ENCODE data around the gene STARD8.

The STARD8 gene

DNA sequence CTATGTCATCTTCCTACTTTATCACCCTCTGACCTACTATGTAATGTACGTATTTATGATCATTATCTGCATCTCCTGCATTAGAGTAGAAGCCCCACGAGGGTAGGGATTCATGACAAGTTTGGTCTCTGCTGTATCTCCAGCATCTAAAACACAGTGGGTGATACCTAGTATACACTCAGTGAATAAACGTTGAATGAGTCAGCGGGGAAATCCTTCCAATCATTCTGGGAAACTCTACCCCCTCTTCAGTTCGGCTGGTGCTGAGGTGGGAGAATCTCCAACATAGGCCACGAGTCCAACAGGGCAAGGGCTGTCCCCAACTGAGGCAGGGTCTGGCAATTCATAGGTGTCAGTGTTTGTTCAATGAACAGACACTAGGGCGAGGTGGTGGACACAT lies 106.9 kb downstream of the STARD8 start:
- no peak for DNase-seq
- ChIA-PET POLR2A (no interaction called here), CTCF (no interaction called here)
- H3K9me3 ChIP-seq (ENCODE audit: control extremely low read depth in 1 of 5, control insufficient read depth in 4 of 5, insufficient read depth in 2 of 5, low read depth in 1 of 5, low read length in 4 of 5) = peaks cover 0 to 2% (median 0%) of the 10 kb centered on the region in 5 experiments
- no peaks in the 10 kb centered on the region for H3K36me3 ChIP-seq (ENCODE audit: control insufficient read depth in 4 of 4, insufficient read depth in 4 of 4, low read length in 3 of 4)
- no peak overlapping the region for H3K4me3 ChIP-seq (ENCODE audit: control insufficient read depth in 1 of 7, extremely low read depth in 1 of 7, insufficient read depth in 4 of 7, low read depth in 2 of 7, low read length in 6 of 7)
- peaks cover 0 to 9% (median 0%) of the 10 kb centered on the region in 5 experiments for H3K27me3 ChIP-seq (replicated peaks in 2 of 5; ENCODE audit: control insufficient read depth in 4 of 5, insufficient read depth in 5 of 5, low read length in 4 of 5)
- H3K4me1 ChIP-seq (ENCODE audit: control extremely low read depth in 1 of 4, control insufficient read depth in 4 of 4, insufficient read depth in 4 of 4, low read length in 3 of 4) = no peaks in the 10 kb centered on the region
- WGBS (ENCODE audit: insufficient coverage) = 65% methylated on average over 4 of the region's 7 CpGs
- no peak overlapping the region for H3K27ac ChIP-seq (ENCODE audit: insufficient read depth in 1 of 2, low read depth in 1 of 2, low read length in 2 of 2, poor library complexity in 1 of 2, severe bottlenecking in 2 of 2)

DNA sequence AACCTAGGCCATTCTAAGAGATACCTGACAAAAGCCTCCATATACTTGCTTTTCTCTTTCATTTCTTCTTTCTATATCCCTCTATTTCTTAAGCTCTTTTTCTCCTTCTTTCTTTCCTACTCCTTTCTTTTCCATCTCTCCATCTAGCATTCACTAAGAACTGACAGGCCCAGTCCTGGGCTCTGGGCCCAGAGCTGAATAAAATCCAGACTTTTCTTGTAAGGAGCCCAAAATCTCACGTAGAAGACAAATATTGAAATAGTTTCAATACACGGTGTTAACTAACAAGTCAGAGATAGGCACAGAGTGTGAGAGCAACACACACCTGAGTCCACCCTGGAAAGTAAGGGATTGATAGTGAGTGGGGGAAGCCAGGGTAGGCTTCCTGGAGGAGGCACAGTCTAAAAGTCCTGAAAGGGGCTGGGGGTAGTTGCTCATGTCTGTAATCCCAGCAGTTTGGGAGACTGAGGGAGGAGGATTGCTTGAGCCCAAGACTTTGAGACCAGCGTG lies 108.2 kb downstream of the STARD8 start:
- 89% methylated on average over 2 of the region's 3 CpGs for WGBS (ENCODE audit: insufficient coverage)
- Histone ChIP-seq H3K27ac (ENCODE audit: insufficient read depth in 1 of 2, low read depth in 1 of 2, low read length in 2 of 2, poor library complexity in 1 of 2, severe bottlenecking in 2 of 2) (no peak overlapping the region), H3K4me3 (ENCODE audit: control insufficient read depth in 1 of 7, extremely low read depth in 1 of 7, insufficient read depth in 4 of 7, low read depth in 2 of 7, low read length in 6 of 7) (no peak overlapping the region), H3K9me3 (ENCODE audit: control extremely low read depth in 1 of 5, control insufficient read depth in 4 of 5, insufficient read depth in 2 of 5, low read depth in 1 of 5, low read length in 4 of 5) (peaks cover 0 to 2% (median 0%) of the 10 kb centered on the region in 5 experiments), H3K36me3 (ENCODE audit: control insufficient read depth in 4 of 4, insufficient read depth in 4 of 4, low read length in 3 of 4) (no peaks in the 10 kb centered on the region), H3K4me1 (ENCODE audit: control extremely low read depth in 1 of 4, control insufficient read depth in 4 of 4, insufficient read depth in 4 of 4, low read length in 3 of 4) (no peaks in the 10 kb centered on the region), H3K27me3 (replicated peaks in 2 of 5; ENCODE audit: control insufficient read depth in 4 of 5, insufficient read depth in 5 of 5, low read length in 4 of 5) (peaks cover 0 to 9% (median 0%) of the 10 kb centered on the region in 5 experiments)
- no peak for DNase-seq
- CTCF ChIA-PET = no interaction called here
- POLR2A ChIA-PET = interaction anchor here (0.6 kb wide), 1 partner anchor 59 kb away, joined by 3 read pairs; no protein-coding TSS in a partner anchor

DNA sequence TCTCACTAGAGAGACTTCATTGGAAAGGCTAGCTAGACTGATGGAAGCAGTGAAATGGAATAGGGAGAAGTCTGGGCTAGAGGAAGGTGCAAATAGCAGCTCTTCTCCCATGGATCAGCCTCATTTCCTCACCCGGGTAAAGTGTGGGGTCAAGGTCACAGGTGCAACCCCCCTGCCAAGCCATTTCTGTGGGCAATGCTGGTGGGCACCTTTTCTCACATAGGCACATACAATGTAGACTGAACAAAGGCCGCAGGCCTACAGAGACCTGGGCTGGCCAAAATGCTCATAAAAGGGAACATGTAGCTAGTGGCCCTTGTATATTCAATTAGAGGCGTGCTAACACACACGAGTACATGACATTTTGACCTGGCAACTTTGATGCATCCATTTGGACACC lies 109.9 kb downstream of the STARD8 start:
- peaks cover 0 to 5% (median 0%) of the 10 kb centered on the region in 5 experiments for H3K27me3 ChIP-seq (replicated peaks in 2 of 5; ENCODE audit: control insufficient read depth in 4 of 5, insufficient read depth in 5 of 5, low read length in 4 of 5)
- no peak overlapping the region for H3K27ac ChIP-seq (ENCODE audit: insufficient read depth in 1 of 2, low read depth in 1 of 2, low read length in 2 of 2, poor library complexity in 1 of 2, severe bottlenecking in 2 of 2)
- H3K4me3 ChIP-seq (ENCODE audit: control insufficient read depth in 1 of 7, extremely low read depth in 1 of 7, insufficient read depth in 4 of 7, low read depth in 2 of 7, low read length in 6 of 7) = no peak overlapping the region
- POLR2A ChIA-PET = no interaction called here
- CTCF ChIA-PET = no interaction called here
- 100% methylated on average over 3 of the region's 4 CpGs for WGBS (ENCODE audit: insufficient coverage)
- H3K9me3 ChIP-seq (ENCODE audit: control extremely low read depth in 1 of 5, control insufficient read depth in 4 of 5, insufficient read depth in 2 of 5, low read depth in 1 of 5, low read length in 4 of 5) = peaks cover 0 to 2% (median 0%) of the 10 kb centered on the region in 5 experiments
- no peak for DNase-seq
- no peaks in the 10 kb centered on the region for H3K4me1 ChIP-seq (ENCODE audit: control extremely low read depth in 1 of 4, control insufficient read depth in 4 of 4, insufficient read depth in 4 of 4, low read length in 3 of 4)
- no peaks in the 10 kb centered on the region for H3K36me3 ChIP-seq (ENCODE audit: control insufficient read depth in 4 of 4, insufficient read depth in 4 of 4, low read length in 3 of 4)

DNA sequence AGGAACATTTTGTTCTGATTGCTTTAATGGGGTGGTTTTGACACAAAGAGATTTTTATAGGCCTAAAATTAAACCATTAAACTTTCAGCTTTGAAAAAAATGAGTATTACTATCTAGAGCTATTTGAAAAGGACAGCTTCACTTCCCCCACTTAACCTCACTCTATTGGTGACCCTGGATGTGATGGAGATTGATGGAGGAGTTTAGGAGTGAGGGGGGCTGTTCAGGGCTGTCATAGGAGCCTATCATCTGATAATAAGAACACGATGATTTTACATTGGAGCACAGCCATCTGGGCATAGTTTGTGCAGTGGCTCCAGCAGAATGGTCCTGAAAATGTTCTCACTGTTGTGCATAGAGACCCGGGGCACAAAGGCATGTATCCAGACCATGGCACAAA lies 110.3 kb downstream of the STARD8 start:
- no peaks in the 10 kb centered on the region for H3K4me1 ChIP-seq (ENCODE audit: control extremely low read depth in 1 of 4, control insufficient read depth in 4 of 4, insufficient read depth in 4 of 4, low read length in 3 of 4)
- ChIA-PET CTCF (no interaction called here), POLR2A (no interaction called here)
- no peak overlapping the region for H3K27ac ChIP-seq (ENCODE audit: insufficient read depth in 1 of 2, low read depth in 1 of 2, low read length in 2 of 2, poor library complexity in 1 of 2, severe bottlenecking in 2 of 2)
- H3K27me3 ChIP-seq (replicated peaks in 2 of 5; ENCODE audit: control insufficient read depth in 4 of 5, insufficient read depth in 5 of 5, low read length in 4 of 5) = peaks cover 0 to 5% (median 0%) of the 10 kb centered on the region in 5 experiments
- H3K36me3 ChIP-seq (ENCODE audit: control insufficient read depth in 4 of 4, insufficient read depth in 4 of 4, low read length in 3 of 4) = no peaks in the 10 kb centered on the region
- no peak for DNase-seq
- H3K9me3 ChIP-seq (ENCODE audit: control extremely low read depth in 1 of 5, control insufficient read depth in 4 of 5, insufficient read depth in 2 of 5, low read depth in 1 of 5, low read length in 4 of 5) = peaks cover 0 to 2% (median 0%) of the 10 kb centered on the region in 5 experiments
- WGBS (ENCODE audit: insufficient coverage) = 75% methylated on average over 2 of the region's 2 CpGs
- no peak overlapping the region for H3K4me3 ChIP-seq (ENCODE audit: control insufficient read depth in 1 of 7, extremely low read depth in 1 of 7, insufficient read depth in 4 of 7, low read depth in 2 of 7, low read length in 6 of 7)

DNA sequence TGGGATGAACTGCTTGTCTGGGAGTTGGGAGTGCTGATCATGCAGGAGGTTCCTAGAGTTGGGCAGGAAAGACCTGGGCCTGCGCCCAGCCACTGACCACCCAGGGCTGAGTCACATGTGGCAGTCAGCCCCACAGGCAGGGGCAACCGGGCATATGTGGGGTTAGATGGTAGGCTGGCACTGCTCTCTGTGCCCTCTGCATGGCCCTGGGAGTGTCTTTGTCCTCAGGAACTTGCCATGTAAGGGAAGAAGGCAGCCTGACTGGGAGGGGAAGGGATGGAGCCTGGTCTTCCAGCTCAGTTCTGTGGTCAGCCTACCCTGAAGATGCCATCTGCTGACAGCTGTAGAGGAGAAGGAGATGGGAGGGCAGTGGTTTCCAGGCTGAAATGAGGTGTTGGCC lies 111.2 kb downstream of the STARD8 start:
- Histone ChIP-seq H3K36me3 (ENCODE audit: control insufficient read depth in 4 of 4, insufficient read depth in 4 of 4, low read length in 3 of 4) (no peaks in the 10 kb centered on the region), H3K9me3 (ENCODE audit: control extremely low read depth in 1 of 5, control insufficient read depth in 4 of 5, insufficient read depth in 2 of 5, low read depth in 1 of 5, low read length in 4 of 5) (peaks cover 0 to 2% (median 0%) of the 10 kb centered on the region in 5 experiments), H3K4me3 (ENCODE audit: control insufficient read depth in 1 of 7, extremely low read depth in 1 of 7, insufficient read depth in 4 of 7, low read depth in 2 of 7, low read length in 6 of 7) (no peak overlapping the region), H3K4me1 (ENCODE audit: control extremely low read depth in 1 of 4, control insufficient read depth in 4 of 4, insufficient read depth in 4 of 4, low read length in 3 of 4) (no peaks in the 10 kb centered on the region), H3K27ac (ENCODE audit: insufficient read depth in 1 of 2, low read depth in 1 of 2, low read length in 2 of 2, poor library complexity in 1 of 2, severe bottlenecking in 2 of 2) (no peak overlapping the region), H3K27me3 (replicated peaks in 2 of 5; ENCODE audit: control insufficient read depth in 4 of 5, insufficient read depth in 5 of 5, low read length in 4 of 5) (peaks cover 0 to 5% (median 0%) of the 10 kb centered on the region in 5 experiments)
- ChIA-PET POLR2A (no interaction called here), CTCF (interaction anchor here (0.6 kb wide), 1 partner anchor 477 kb away, joined by 3 read pairs; no protein-coding TSS in a partner anchor)
- 73% methylated on average over 2 of the region's 2 CpGs for WGBS (ENCODE audit: insufficient coverage)
- no peak for DNase-seq

DNA sequence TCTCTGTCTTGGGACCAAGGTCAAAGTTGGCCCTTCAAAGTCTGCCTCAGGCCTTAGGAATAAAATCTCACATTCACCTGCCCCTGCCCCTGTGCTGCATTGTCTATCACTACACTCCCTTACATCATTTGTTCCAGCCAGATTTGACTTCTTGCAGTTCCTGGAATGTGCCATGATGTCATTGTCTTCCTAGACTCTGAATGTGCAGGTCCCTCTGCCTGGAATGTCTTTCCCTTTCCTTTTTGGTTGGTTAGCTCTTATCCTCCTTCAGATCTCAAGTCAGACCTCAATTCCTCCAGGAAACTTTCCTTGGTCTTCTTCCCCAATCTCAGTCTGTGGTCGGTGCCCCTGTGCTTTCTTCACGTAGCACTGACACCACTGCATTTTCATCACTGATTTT lies 113.6 kb downstream of the STARD8 start:
- H3K4me1 ChIP-seq (ENCODE audit: control extremely low read depth in 1 of 4, control insufficient read depth in 4 of 4, insufficient read depth in 4 of 4, low read length in 3 of 4) = no peaks in the 10 kb centered on the region
- peaks cover 0 to 5% (median 0%) of the 10 kb centered on the region in 5 experiments for H3K27me3 ChIP-seq (replicated peaks in 2 of 5; ENCODE audit: control insufficient read depth in 4 of 5, insufficient read depth in 5 of 5, low read length in 4 of 5)
- no peak overlapping the region for H3K4me3 ChIP-seq (ENCODE audit: control insufficient read depth in 1 of 7, extremely low read depth in 1 of 7, insufficient read depth in 4 of 7, low read depth in 2 of 7, low read length in 6 of 7)
- H3K9me3 ChIP-seq (ENCODE audit: control extremely low read depth in 1 of 5, control insufficient read depth in 4 of 5, insufficient read depth in 2 of 5, low read depth in 1 of 5, low read length in 4 of 5) = no peaks in the 10 kb centered on the region
- WGBS (ENCODE audit: insufficient coverage) = 59% methylated on average over 2 of the region's 2 CpGs
- H3K36me3 ChIP-seq (ENCODE audit: control insufficient read depth in 4 of 4, insufficient read depth in 4 of 4, low read length in 3 of 4) = no peaks in the 10 kb centered on the region
- POLR2A ChIA-PET = no interaction called here
- no peak overlapping the region for H3K27ac ChIP-seq (ENCODE audit: insufficient read depth in 1 of 2, low read depth in 1 of 2, low read length in 2 of 2, poor library complexity in 1 of 2, severe bottlenecking in 2 of 2)
- no peak for DNase-seq
- CTCF ChIA-PET = no interaction called here

DNA sequence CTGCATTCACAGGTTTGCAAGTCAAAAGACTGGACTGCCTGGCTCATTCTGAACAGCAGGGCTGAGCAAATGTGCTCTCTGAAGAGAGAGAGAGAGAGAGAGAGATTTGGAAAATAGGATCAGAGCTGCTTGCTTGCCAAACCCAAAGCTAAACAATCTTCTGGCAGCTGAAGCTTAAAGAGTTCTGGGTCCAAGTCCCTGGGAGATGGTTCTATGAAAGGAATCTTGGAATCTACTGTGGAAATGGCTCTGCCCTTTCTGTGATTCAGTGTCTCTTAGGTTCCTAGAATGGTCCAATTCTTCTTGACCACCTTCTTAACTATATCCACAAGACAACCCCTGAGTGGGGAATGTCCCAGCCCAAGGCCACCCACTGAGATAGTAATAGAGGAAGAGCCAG lies 115.3 kb downstream of the STARD8 start:
- POLR2A ChIA-PET = no interaction called here
- peaks cover 0 to 5% (median 0%) of the 10 kb centered on the region in 5 experiments for H3K27me3 ChIP-seq (replicated peaks in 2 of 5; ENCODE audit: control insufficient read depth in 4 of 5, insufficient read depth in 5 of 5, low read length in 4 of 5)
- no peaks in the 10 kb centered on the region for H3K36me3 ChIP-seq (ENCODE audit: control insufficient read depth in 4 of 4, insufficient read depth in 4 of 4, low read length in 3 of 4)
- H3K4me3 ChIP-seq (ENCODE audit: control insufficient read depth in 1 of 7, extremely low read depth in 1 of 7, insufficient read depth in 4 of 7, low read depth in 2 of 7, low read length in 6 of 7) = no peak overlapping the region
- CTCF ChIA-PET = no interaction called here
- H3K4me1 ChIP-seq (ENCODE audit: control extremely low read depth in 1 of 4, control insufficient read depth in 4 of 4, insufficient read depth in 4 of 4, low read length in 3 of 4) = no peaks in the 10 kb centered on the region
- no peaks in the 10 kb centered on the region for H3K9me3 ChIP-seq (ENCODE audit: control extremely low read depth in 1 of 5, control insufficient read depth in 4 of 5, insufficient read depth in 2 of 5, low read depth in 1 of 5, low read length in 4 of 5)
- no peak overlapping the region for H3K27ac ChIP-seq (ENCODE audit: insufficient read depth in 1 of 2, low read depth in 1 of 2, low read length in 2 of 2, poor library complexity in 1 of 2, severe bottlenecking in 2 of 2)
- DNase-seq = no peak

Data from common myeloid progenitor, CD34-positive (primary cell).